Ascending aorta (tissue), 2 donors: ENCODE results near the gene RXRA. TPM values are rescaled to one million over a fixed set of nuclear protein-coding genes. Genes with fewer than 3 reads are reported as not detected.

ENCODE experiments used
- DNase-seq, 2 donors: peaks; one replicate each; pipeline ENCODE4 v3.0.0-alpha.2; 2019; ENCODE audit warnings: low spot score in 2 of 2
- H3K27ac ChIP-seq, 2 donors: fragments of 200-600 bp; sonication (generic); one replicate each; pipeline ENCODE4 v1.5.1; 2016 to 2017; ENCODE audit warnings: mild to moderate bottlenecking in 1 of 2
- H3K27me3 ChIP-seq: fragments of 200-600 bp; sonication (generic); one replicate; pipeline ENCODE4 v1.5.1; 2017
- H3K36me3 ChIP-seq, 2 donors: fragments of 200-600 bp; sonication (generic); one replicate each; pipeline ENCODE4 v1.5.1; 2016
- H3K4me1 ChIP-seq, 2 donors: fragments of 200-600 bp; sonication (generic); one replicate each; pipeline ENCODE4 v1.5.1; 2016 to 2017; ENCODE audit warnings: mild to moderate bottlenecking in 1 of 2
- H3K4me3 ChIP-seq, 2 donors: fragments of 200-600 bp; sonication (generic); one replicate each; pipeline ENCODE4 v1.5.1; 2016 to 2017; ENCODE audit warnings: mild to moderate bottlenecking in 1 of 2
- H3K9me3 ChIP-seq, 2 donors: fragments of 200-600 bp; sonication (generic); one replicate each; pipeline ENCODE4 v1.5.1; 2016
- intact Hi-C: fragments of 100-400 bp; cut with DNase I; formaldehyde crosslinking; loops from one replicate; pipeline ENCODE4 v1.15.1; 2023
- total RNA-seq: library from RNA; depleted of rRNA; stranded (reverse); fragments of >200 nt; gene quantifications from one replicate; pipeline ENCODE4 v1.1.0, GENCODE V29; 2016
- TF ChIP-seq, protein P1 (sequence below), 3 experiments: fragments of 200-600 bp in 2 of 3; fragments of 450-650 bp in 1 of 3; sonication (generic) in 2 of 3; IDR thresholded peaks; one replicate each; pipeline ENCODE4 v1.5.1; 2016 to 2019; ENCODE audit warnings: antibody characterized with exemption in 3 of 3, mild to moderate bottlenecking in 1 of 3, moderate library complexity in 1 of 3

Gene RXRA
- total RNA-seq, 1 donor from 2014 or later, result 64.1 TPM

DNA sequence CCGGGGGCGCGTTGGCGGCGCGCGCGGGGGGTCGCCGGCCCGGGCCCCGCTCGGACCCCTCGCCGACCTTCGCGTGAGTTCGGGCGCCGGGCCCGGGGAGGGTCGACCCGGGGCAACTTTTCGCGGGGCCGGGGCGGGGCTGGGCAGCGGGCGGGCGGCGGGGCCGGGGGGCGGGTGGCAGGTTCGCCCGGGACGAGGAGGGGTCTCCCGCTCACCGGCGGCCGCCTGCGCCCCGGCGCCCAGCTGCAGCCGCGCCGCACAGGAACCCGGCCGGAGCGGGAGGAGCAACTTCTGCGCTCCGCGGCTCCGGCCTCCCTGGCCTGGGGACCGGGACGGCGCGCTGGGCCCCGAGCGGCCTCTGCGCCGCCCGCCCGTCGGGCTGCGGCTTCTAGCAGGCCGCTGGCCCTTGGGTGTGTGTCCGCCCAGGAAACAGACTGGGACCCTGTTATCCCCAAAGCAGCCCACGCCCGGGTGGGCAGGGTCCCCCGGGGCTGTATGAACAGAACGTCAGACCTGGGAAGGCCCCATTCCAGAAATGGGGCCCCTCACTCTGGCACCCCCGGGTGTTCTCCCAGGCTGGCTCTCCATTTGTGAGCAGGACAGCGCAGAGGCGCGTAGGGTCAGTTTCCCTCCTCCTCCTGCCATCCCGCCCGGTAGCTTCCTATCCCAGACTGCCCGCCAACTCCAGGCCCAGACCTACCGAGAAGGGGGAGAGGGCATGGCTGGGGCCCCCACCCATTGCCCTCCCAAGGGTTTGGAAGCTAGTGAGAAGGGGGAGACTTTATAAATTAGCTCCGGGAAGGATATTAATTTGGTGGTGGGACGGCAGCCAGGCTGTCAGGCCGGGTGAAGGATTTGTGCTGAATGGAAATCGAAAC is 708 bp downstream of the RXRA start:
- Histone ChIP-seq H3K27ac (peak overlapping the region; percentile 90 to 91), H3K4me1 (peaks cover 21 to 66% of the 10 kb centered on the region in 2 donors), H3K9me3 (no peaks in the 10 kb centered on the region), H3K36me3 (no peaks in the 10 kb centered on the region), H3K4me3 (peak overlapping the region; percentile 85 to 91), H3K27me3 (no peaks in the 10 kb centered on the region)
- intact Hi-C loops, result loop anchor here (1.0 to 5.0 kb wide), 6 partner anchors 163 to 1765 kb away; partner anchors contain the start of genes BRD3OS, CAMSAP1, COL5A1 and RNU6ATAC
- no peak for DNase-seq
- TF ChIP-seq, protein P1, sequence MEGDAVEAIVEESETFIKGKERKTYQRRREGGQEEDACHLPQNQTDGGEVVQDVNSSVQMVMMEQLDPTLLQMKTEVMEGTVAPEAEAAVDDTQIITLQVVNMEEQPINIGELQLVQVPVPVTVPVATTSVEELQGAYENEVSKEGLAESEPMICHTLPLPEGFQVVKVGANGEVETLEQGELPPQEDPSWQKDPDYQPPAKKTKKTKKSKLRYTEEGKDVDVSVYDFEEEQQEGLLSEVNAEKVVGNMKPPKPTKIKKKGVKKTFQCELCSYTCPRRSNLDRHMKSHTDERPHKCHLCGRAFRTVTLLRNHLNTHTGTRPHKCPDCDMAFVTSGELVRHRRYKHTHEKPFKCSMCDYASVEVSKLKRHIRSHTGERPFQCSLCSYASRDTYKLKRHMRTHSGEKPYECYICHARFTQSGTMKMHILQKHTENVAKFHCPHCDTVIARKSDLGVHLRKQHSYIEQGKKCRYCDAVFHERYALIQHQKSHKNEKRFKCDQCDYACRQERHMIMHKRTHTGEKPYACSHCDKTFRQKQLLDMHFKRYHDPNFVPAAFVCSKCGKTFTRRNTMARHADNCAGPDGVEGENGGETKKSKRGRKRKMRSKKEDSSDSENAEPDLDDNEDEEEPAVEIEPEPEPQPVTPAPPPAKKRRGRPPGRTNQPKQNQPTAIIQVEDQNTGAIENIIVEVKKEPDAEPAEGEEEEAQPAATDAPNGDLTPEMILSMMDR (IDR thresholded peaks at IDR 0.05), result no peak

DNA sequence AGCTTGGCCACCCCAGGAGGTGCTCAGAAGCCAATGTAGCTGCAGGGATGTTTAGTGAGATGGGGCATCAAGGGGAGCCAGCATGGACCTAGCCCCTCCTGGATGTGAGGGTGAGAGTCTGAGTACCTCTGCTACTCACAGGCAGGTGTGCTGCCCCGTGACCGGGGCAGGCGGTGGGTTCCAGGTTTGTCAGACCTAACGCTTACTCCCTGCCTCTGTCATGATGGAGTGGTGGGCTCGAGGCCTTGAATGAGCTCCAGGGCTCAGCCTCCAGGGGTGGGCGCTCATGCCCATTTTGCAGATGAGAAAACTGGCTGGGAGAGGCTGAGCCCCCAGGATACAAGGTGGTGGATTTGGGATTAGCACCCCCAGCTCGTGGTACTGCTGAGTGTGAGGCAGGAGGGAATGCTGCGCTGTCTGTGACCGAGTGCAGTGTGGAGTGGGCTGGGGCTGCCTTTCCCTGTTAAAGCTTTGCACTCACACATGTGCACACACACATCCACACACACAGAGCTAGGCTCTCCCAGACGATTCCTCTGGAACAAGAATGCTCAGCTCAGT is 1.5 kb downstream of the RXRA start:
- intact Hi-C loops, result loop anchor here (2.0 to 5.0 kb wide), 6 partner anchors 79 to 1765 kb away; partner anchors contain the start of genes BRD3OS, CAMSAP1 and COL5A1
- TF ChIP-seq, protein P1 (IDR thresholded peaks at IDR 0.05), result no peak
- Histone ChIP-seq H3K9me3 (no peaks in the 10 kb centered on the region), H3K4me1 (peaks cover 21 to 74% of the 10 kb centered on the region in 2 donors), H3K4me3 (peak overlapping the region; percentile 85 to 91), H3K27ac (peak overlapping the region; percentile 90 to 91), H3K27me3 (no peaks in the 10 kb centered on the region), H3K36me3 (no peaks in the 10 kb centered on the region)
- DNase-seq, result no peak

DNA sequence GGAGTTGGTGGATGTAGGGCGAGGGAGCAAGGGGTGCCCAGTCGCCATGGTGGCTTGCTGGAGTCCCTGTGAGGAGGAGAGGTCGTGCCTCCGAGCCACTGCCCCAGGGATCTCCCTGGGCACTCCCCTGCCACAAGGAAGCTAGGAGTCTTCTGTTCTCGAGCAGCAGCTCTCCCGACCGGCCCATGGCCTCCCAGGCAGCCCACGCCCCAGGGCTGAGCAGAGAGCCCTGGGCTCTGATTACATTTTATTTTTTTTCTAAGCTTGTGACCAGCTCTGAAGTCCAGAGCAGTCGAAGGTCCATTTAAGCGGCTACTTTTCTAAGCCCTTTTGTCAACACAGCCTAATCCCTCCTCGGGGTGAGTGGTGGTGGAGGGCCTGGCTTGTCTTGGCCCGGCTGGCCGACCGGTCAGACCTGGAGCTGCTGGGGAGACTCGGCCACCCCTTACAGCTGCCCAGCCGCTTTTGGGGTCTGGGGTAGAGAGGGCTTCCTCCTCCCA is 2.1 kb downstream of the RXRA start:
- H3K9me3 ChIP-seq, result no peaks in the 10 kb centered on the region
- DNase-seq, result no peak
- intact Hi-C loops, result loop anchor here (2.0 to 5.0 kb wide), 6 partner anchors 78 to 1764 kb away; partner anchors contain the start of genes BRD3OS, CAMSAP1 and COL5A1
- TF ChIP-seq, protein P1 (IDR thresholded peaks at IDR 0.05), result no peak
- no peaks in the 10 kb centered on the region for H3K27me3 ChIP-seq
- H3K4me3 ChIP-seq, result peak overlapping the region; percentile 85 to 91
- no peaks in the 10 kb centered on the region for H3K36me3 ChIP-seq
- H3K27ac ChIP-seq, result peak overlapping the region; percentile 90 to 91
- H3K4me1 ChIP-seq, result peaks cover 21 to 76% of the 10 kb centered on the region in 2 donors

DNA sequence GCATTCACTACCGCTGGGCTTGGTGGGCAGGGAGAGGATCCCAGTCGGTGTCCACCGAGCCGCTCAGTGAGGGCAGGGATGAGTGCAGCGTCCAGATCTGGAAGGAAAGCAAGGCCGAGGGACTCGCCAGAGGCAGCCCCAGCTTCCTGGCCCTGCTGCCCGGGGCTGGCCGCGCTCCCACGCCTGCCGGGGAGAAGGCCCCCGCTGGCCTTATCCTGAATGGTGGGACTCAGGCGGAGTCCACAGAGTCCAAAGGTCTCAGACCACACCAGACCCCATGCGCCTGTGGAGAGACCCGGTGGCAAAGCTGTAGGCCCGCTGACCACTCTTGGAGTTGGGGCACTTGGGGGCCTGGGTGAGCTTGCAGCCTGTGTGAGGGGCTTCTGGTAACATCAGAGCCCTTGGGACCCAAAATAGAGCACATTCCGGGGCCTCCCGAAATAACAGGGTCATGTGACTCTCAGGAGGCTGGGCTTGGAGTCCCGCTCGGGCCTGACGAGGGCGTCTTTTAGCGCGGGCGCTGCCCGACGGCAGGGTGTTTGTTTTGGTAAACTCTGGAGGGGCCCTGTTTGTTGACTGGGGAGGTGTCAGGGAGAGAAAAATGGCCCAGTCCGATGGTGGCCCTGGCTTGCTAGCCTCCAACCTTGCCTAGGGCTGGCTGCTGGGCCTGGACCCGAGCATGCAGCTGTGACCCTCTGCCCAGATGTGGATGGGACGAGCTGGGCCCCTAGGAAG is 2.8 kb downstream of the RXRA start:
- peaks cover 21 to 73% of the 10 kb centered on the region in 2 donors for H3K4me1 ChIP-seq

More for the DNA sequence above, 2.8 kb downstream of the RXRA start:
- Histone ChIP-seq H3K27me3 (no peaks in the 10 kb centered on the region), H3K36me3 (no peaks in the 10 kb centered on the region), H3K4me3 (peak overlapping the region; percentile 85 to 91), H3K27ac (peak overlapping the region; percentile 90 to 91), H3K9me3 (no peaks in the 10 kb centered on the region)
- TF ChIP-seq, protein P1 (IDR thresholded peaks at IDR 0.05), result peak in 1 of 3 experiments; percentile 34
- peak in 1 of 2 donors; percentile 83 for DNase-seq
- intact Hi-C loops, result loop anchor here (1.0 to 5.0 kb wide), 7 partner anchors 29 to 1763 kb away; partner anchors contain the start of genes BRD3OS, CAMSAP1 and COL5A1
